K562 (cell line): Measurements from ENCODE around the gene PARK7. TPM values are rescaled to one million over a fixed set of nuclear protein-coding genes. Genes with fewer than 3 reads are reported as not detected.
"Not testable (repeated sequence)": the region's sequence is repeated elsewhere in the genome, so short reads cannot be mapped to it uniquely, and the experiment has no call there.

ENCODE experiments used
- ATAC-seq: fragments of 200-7000 bp; cut with Tn5 transposase; 3 replicates; pipeline ENCODE4 v1.9.1; 2020; ENCODE audit warnings: moderate library complexity
- BruUV-seq: library from RNA; stranded (reverse); fragments of 400-500 nt; replicated peaks from 2 replicates; lab custom pipeline; 2021; lab: Mats Ljungman, UMichigan
- CTCF ChIA-PET: fragments of 300-600 bp; formaldehyde crosslinking; extraction: SDS; loops from one replicate; lab custom pipeline; 2021; ENCODE audit warnings: low intra/inter-chr PET ratio; lab: Yijun Ruan, JAX
- POLR2A ChIA-PET: fragments of 300-600, 350-650 bp; sonication (Branson Sonifier 250); formaldehyde crosslinking; extraction: SDS; loops from one replicate; lab custom pipeline; 2021; ENCODE audit warnings: antibody characterized with exemption, inconsistent platforms; lab: Yijun Ruan, JAX
- DNase-seq, 4 experiments: peaks; one replicate each; pipeline versions ENCODE4 v3.0.0 to v3.0.0-alpha.2; 2011 to 2018; ENCODE audit warnings: low spot score in 3 of 4, mixed read lengths in 3 of 4; ENCODE audit errors: extremely low read depth in 1 of 4
- FAIRE-seq: peaks from 2 replicates; lab custom pipeline; 2011; peaks lifted over from hg19 to GRCh38; lab: Jason Lieb, UNC
- H2AFZ ChIP-seq: 2 replicates; pipeline ENCODE4 v1.6.0; 2011; ENCODE audit warnings: low read depth, low read length, control low read depth, inconsistent platforms
- H3K27ac ChIP-seq: fragments of 200-600 bp; 3 replicates; pipeline ENCODE4 v1.8.0; 2011; ENCODE audit warnings: low read depth, mild to moderate bottlenecking, control low read depth, inconsistent platforms, low read length, moderate library complexity, mixed read lengths; ENCODE audit errors: extremely low read depth
- H3K27me3 ChIP-seq, 2 experiments: fragments of 300-600 bp in 1 of 2; 2 replicates in 1 of 2; 3 replicates in 1 of 2; pipeline versions ENCODE4 v1.6.0 to v1.8.0; 2011; ENCODE audit warnings: inconsistent platforms in 2 of 2, low read length in 2 of 2, mild to moderate bottlenecking in 1 of 2, mixed read lengths in 1 of 2, moderate library complexity in 1 of 2; ENCODE audit not compliant: control insufficient read depth in 2 of 2, insufficient read depth in 2 of 2
- H3K36me3 ChIP-seq: fragments of 300-600 bp; 3 replicates; pipeline ENCODE4 v1.8.0; 2011; ENCODE audit warnings: mild to moderate bottlenecking, low read length, inconsistent platforms; ENCODE audit not compliant: control insufficient read depth, insufficient read depth
- H3K4me1 ChIP-seq, 2 experiments: fragments of 200-600 bp in 1 of 2; replicated peaks in 1 of 2; 2 replicates in 1 of 2; 3 replicates in 1 of 2; pipeline versions ENCODE4 v1.5.1 to v1.8.0; 2011; ENCODE audit warnings: inconsistent platforms in 2 of 2, low read length in 2 of 2, mild to moderate bottlenecking in 1 of 2, mixed read lengths in 1 of 2, moderate library complexity in 1 of 2; ENCODE audit not compliant: control insufficient read depth in 2 of 2, insufficient read depth in 2 of 2
- H3K4me2 ChIP-seq: 2 replicates; pipeline ENCODE4 v1.6.1; 2011; ENCODE audit warnings: low read length, control low read depth, inconsistent platforms, mixed read lengths; ENCODE audit not compliant: insufficient read depth
- H3K4me3 ChIP-seq: fragments of 200-600 bp; sonication (generic), shearing (Covaris generic); 2 replicates; pipeline ENCODE4 v1.5.1; 2016; ENCODE audit warnings: control low read depth, inconsistent platforms
- H3K79me2 ChIP-seq: fragments of 200-600 bp; 3 replicates; pipeline ENCODE4 v1.8.0; 2011; ENCODE audit warnings: low read length, inconsistent platforms; ENCODE audit not compliant: control insufficient read depth, insufficient read depth
- H3K9ac ChIP-seq, 2 experiments: 2 replicates each; pipeline versions ENCODE4 v1.6.0 to v1.6.1; 2011; ENCODE audit warnings: low read depth in 2 of 2, low read length in 2 of 2, control low read depth in 1 of 2, inconsistent platforms in 1 of 2, mild to moderate bottlenecking in 1 of 2, mixed read lengths in 1 of 2; ENCODE audit not compliant: insufficient read depth in 1 of 2
- H3K9me1 ChIP-seq: one replicate; pipeline ENCODE4 v1.6.0; 2011; ENCODE audit warnings: inconsistent platforms, mild to moderate bottlenecking, low read length, moderate library complexity; ENCODE audit not compliant: control insufficient read depth, insufficient read depth
- H3K9me3 ChIP-seq: replicated peaks from 2 replicates; pipeline ENCODE4 v1.5.1; 2011; ENCODE audit warnings: low read depth, low read length, inconsistent platforms; ENCODE audit not compliant: control insufficient read depth, insufficient read depth
- H4K20me1 ChIP-seq: replicated peaks from 2 replicates; pipeline ENCODE4 v1.6.1; 2011; ENCODE audit warnings: low read length, inconsistent platforms, mixed read lengths; ENCODE audit not compliant: control insufficient read depth, insufficient read depth
- HMGN3 ChIP-seq: IDR thresholded peaks from 2 replicates; pipeline ENCODE4 v1.6.1; 2011; ENCODE audit warnings: borderline replicate concordance, low read depth, mild to moderate bottlenecking, mixed read lengths, low read length; ENCODE audit not compliant: insufficient read length; ENCODE audit errors: extremely low read depth
- POLR2B ChIP-seq: fragments of 450-650 bp; IDR thresholded peaks from 2 replicates; pipeline ENCODE4 v1.6.1; 2018; ENCODE audit warnings: low read depth; ENCODE audit not compliant: partially characterized antibody
- POLR2G ChIP-seq: fragments of 200-400 bp; formaldehyde crosslinking; IDR thresholded peaks from 2 replicates; pipeline ENCODE4 v1.6.1; 2017; ENCODE audit warnings: low read depth, mild to moderate bottlenecking, antibody characterized with exemption, low read length, moderate library complexity
- RAD51 ChIP-seq: fragments of 450-650 bp; IDR thresholded peaks from 2 replicates; pipeline ENCODE4 v1.7.1; 2016; ENCODE audit warnings: low read depth, mild to moderate bottlenecking, borderline replicate concordance
- SRSF3 ChIP-seq: fragments of 200-400 bp; formaldehyde crosslinking; IDR thresholded peaks from 2 replicates; pipeline ENCODE4 v1.6.1; 2016; ENCODE audit warnings: mild to moderate bottlenecking, low read length, moderate library complexity; ENCODE audit not compliant: insufficient read depth
- TSC22D4 ChIP-seq: fragments of 450-650 bp; IDR thresholded peaks from 2 replicates; pipeline ENCODE4 v1.6.1; 2016; ENCODE audit warnings: missing genetic modification characterization, missing biosample characterization, control low read depth
- ZNF354B ChIP-seq: fragments of 250-450 bp; sonication (Bioruptor Pico); IDR thresholded peaks from 2 replicates; pipeline ENCODE4 v1.4.0; 2020
- WGBS: fragments of 100-300 bp; shearing (Covaris generic); methylation state at CpG from one replicate; pipeline ENCODE4 v1.1.6; 2016; ENCODE audit warnings: low coverage, mixed read lengths; ENCODE audit not compliant: insufficient coverage; ENCODE audit errors: missing lambda C conversion rate; 5-methylcytosine and 5-hydroxymethylcytosine counted together
- in situ Hi-C: fragments of 300-500 bp; cut with MboI; formaldehyde crosslinking; loops from 4 replicates; pipeline ENCODE4 v1.15.0; 2018; ENCODE audit warnings: inconsistent platforms, mixed read lengths
- intact Hi-C: fragments of 100-400 bp; cut with micrococcal nuclease; formaldehyde crosslinking; loops from 2 replicates; pipeline ENCODE4 v1.14.2; 2022
- polyA plus RNA-seq, 8 experiments: library from polyadenylated mRNA; depleted of rRNA in 4 of 8; stranded (reverse) in 5 of 8; unstranded in 3 of 8; fragments of >200 nt; fragmentation: Nextera tagmentation in 2 of 8; fragmentation: Illumina TruSeq in 1 of 8; extraction: Ambion mirVana in 2 of 8; extraction: Trizol in 1 of 8; gene quantifications; 2 replicates each; pipeline versions ENCODE4 v1.2.1 to v1.2.3, GENCODE V29; 2011 to 2014; ENCODE audit warnings: inconsistent platforms in 1 of 8, missing spikeins in 1 of 8
- total RNA-seq, 7 experiments: library from RNA; depleted of rRNA in 6 of 7; stranded (reverse); fragments of >200 nt in 6 of 7; fragmentation: Illumina TruSeq in 2 of 7; extraction: Trizol in 2 of 7; gene quantifications; 2 replicates each; pipeline versions ENCODE4 v1.2.1 to v1.2.3, GENCODE V29; 2011 to 2021; ENCODE audit warnings: low replicate concordance in 1 of 7
- TF ChIP-seq, protein P1 (sequence below): fragments of 150-350 bp; conservative IDR thresholded peaks from 2 replicates; pipeline ENCODE4 v1.6.1; 2014; ENCODE audit warnings: low read length
- TF ChIP-seq, protein P2 (sequence below): sonication (generic); formaldehyde crosslinking; IDR thresholded peaks from 2 replicates; pipeline ENCODE4 v1.8.0; 2022; ENCODE audit warnings: mild to moderate bottlenecking, low read depth, missing genetic modification reagents

Gene PARK7
- total and polyA plus RNA-seq, 9 of the 15 experiments (the other 6 are each of a cell fraction or from before 2014, with no cell fraction given), result 374 to 1,298 (median 484) TPM

DNA sequence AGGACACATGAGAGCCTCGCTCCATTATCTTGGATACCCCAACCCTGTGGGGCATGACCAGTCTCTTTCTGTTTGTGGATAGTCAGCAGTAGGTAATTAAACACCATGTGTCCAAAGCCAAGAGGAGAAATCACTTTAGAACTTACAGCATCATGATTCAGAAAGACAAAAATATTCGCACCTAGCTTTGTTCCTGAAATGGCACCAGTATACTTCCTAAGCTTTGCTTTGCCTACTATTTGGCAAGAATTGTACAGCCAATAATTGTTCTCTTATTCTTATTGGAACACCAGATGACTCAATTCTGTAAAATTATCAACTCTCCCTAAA lies 45.0 kb upstream of the PARK7 start:
- in situ Hi-C loops, result no loop called here
- ATAC-seq, result no peak
- no peak overlapping the region for H3K4me2 ChIP-seq
- TF ChIP-seq POLR2B (no peak), RAD51 (no peak), ZNF354B (CRISPR knock-in tag) (no peak), TSC22D4 (tag) (no peak), HMGN3 (no peak), POLR2G (no peak), SRSF3 (no peak)
- TF ChIP-seq, protein P1, sequence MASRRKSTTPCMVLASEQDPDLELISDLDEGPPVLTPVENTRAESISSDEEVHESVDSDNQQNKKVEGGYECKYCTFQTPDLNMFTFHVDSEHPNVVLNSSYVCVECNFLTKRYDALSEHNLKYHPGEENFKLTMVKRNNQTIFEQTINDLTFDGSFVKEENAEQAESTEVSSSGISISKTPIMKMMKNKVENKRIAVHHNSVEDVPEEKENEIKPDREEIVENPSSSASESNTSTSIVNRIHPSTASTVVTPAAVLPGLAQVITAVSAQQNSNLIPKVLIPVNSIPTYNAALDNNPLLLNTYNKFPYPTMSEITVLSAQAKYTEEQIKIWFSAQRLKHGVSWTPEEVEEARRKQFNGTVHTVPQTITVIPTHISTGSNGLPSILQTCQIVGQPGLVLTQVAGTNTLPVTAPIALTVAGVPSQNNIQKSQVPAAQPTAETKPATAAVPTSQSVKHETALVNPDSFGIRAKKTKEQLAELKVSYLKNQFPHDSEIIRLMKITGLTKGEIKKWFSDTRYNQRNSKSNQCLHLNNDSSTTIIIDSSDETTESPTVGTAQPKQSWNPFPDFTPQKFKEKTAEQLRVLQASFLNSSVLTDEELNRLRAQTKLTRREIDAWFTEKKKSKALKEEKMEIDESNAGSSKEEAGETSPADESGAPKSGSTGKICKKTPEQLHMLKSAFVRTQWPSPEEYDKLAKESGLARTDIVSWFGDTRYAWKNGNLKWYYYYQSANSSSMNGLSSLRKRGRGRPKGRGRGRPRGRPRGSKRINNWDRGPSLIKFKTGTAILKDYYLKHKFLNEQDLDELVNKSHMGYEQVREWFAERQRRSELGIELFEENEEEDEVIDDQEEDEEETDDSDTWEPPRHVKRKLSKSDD, result no peak
- TF ChIP-seq, protein P2, sequence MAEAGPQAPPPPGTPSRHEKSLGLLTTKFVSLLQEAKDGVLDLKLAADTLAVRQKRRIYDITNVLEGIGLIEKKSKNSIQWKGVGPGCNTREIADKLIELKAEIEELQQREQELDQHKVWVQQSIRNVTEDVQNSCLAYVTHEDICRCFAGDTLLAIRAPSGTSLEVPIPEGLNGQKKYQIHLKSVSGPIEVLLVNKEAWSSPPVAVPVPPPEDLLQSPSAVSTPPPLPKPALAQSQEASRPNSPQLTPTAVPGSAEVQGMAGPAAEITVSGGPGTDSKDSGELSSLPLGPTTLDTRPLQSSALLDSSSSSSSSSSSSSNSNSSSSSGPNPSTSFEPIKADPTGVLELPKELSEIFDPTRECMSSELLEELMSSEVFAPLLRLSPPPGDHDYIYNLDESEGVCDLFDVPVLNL (CRISPR knock-in tag), result no peak
- TF ChIP-seq, all 486 proteins: peak for 0
- Histone ChIP-seq H2AFZ (no peak overlapping the region), H3K79me2 (no peaks in the 10 kb centered on the region), H3K27me3 (peaks cover 17 to 18% of the 10 kb centered on the region in 2 experiments; a peak in 4 of 5 replicates), H3K36me3 (no peaks in the 10 kb centered on the region), H3K9me1 (no peaks in the 10 kb centered on the region), H3K9me3 (no peaks in the 10 kb centered on the region), H3K4me3 (no peak overlapping the region), H3K27ac (no peak overlapping the region), H3K9ac (no peak overlapping the region), H3K4me1 (peaks cover 4 to 5% of the 10 kb centered on the region in 2 experiments; a peak in 3 of 5 replicates), H4K20me1 (no peaks in the 10 kb centered on the region)
- DNase-seq (no peak), FAIRE-seq (no peak)
- ChIA-PET POLR2A (interaction anchor here (0.9 kb wide), 1 partner anchor 19 kb away, joined by 3 read pairs; no protein-coding TSS in a partner anchor), CTCF (no interaction called here)
- 4% methylated on average over 2 of the region's 2 CpGs for WGBS
- intact Hi-C loops, result no loop called here
- no TSS peak for BruUV-seq

DNA sequence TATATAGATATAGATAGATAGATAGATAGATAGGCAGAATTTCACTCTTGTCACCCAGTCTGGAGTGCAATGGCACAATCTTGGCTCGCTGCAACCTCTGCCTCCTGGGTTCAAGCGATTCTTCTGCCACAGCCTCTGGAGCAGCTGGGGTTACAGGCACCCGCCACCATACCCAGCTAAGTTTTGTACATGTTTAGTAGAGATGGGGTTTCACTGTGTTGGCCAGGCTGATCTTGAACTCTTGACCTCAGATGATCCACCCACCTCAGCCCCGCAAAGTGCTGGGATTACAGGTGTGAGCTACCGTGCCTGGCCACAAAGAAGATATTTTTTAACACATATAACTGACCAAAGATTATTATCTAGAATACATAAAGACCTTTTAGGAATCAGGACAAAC lies 43.5 kb upstream of the PARK7 start:
- H3K79me2 ChIP-seq, CTCF ChIA-PET, H3K9ac ChIP-seq, BruUV-seq, H3K4me3 ChIP-seq, H3K36me3 ChIP-seq, ATAC-seq, intact Hi-C loops, H3K27ac ChIP-seq, DNase-seq, H3K9me1 ChIP-seq, H3K4me1 ChIP-seq, H2AFZ ChIP-seq, FAIRE-seq, H4K20me1 ChIP-seq, H3K4me2 ChIP-seq, H3K9me3 ChIP-seq, in situ Hi-C loops: not testable (repeated sequence)
- H3K27me3 ChIP-seq, result peaks cover 21% of the 10 kb centered on the region in 2 experiments; a peak in 4 of 5 replicates
- POLR2A ChIA-PET, result interaction anchor here (1.0 kb wide), 1 partner anchor 13 kb away, joined by 3 read pairs; no protein-coding TSS in a partner anchor
- WGBS, result 0% methylated on average over 5 of the region's 5 CpGs
